Spinal cord (tissue), 10 donors: ENCODE data around the gene MRPL53. TPM values are rescaled to one million over a fixed set of nuclear protein-coding genes. Genes with fewer than 3 reads are reported as not detected.

Source experiments
- DNase-seq, 6 donors: peaks; one replicate each; pipeline versions ENCODE4 v3.0.0 to v3.0.0-alpha.2; 2013 to 2015; ENCODE audit warnings: low spot score in 6 of 6, low read depth in 4 of 6
- H3K27ac ChIP-seq: one replicate; pipeline ENCODE4 v1.5.1; 2013; ENCODE audit warnings: low read depth, low read length, control low read depth
- H3K27me3 ChIP-seq: one replicate; pipeline ENCODE4 v1.6.1; 2013; ENCODE audit warnings: low read length; ENCODE audit not compliant: control insufficient read depth, insufficient read depth
- H3K36me3 ChIP-seq: one replicate; pipeline ENCODE4 v1.6.1; 2013; ENCODE audit warnings: low read length; ENCODE audit not compliant: control insufficient read depth, insufficient read depth
- H3K4me1 ChIP-seq: one replicate; pipeline ENCODE4 v1.6.1; 2013; ENCODE audit warnings: low read length; ENCODE audit not compliant: control insufficient read depth, insufficient read depth
- H3K4me3 ChIP-seq: one replicate; pipeline ENCODE4 v1.5.1; 2013; ENCODE audit warnings: low read depth, low read length, control low read depth
- H3K9me3 ChIP-seq: one replicate; pipeline ENCODE4 v1.6.1; 2013; ENCODE audit warnings: low read length; ENCODE audit not compliant: control insufficient read depth, insufficient read depth
- WGBS: methylation state at CpG from one replicate; pipeline ENCODE4 v1.1.5; 2013; ENCODE audit warnings: missing lambda C conversion rate; ENCODE audit not compliant: insufficient coverage; 5-methylcytosine and 5-hydroxymethylcytosine counted together
- polyA plus RNA-seq, 2 donors: library from polyadenylated mRNA; unstranded; fragments of 120-200 nt; gene quantifications; one replicate each; pipeline ENCODE4 v1.2.1, GENCODE V29; 2013; ENCODE audit not compliant: insufficient read length in 2 of 2
- total RNA-seq, 2 donors: library from RNA; depleted of rRNA in 1 of 2; stranded (reverse); fragments of 120-200 nt in 1 of 2; fragments of >200 nt in 1 of 2; gene quantifications; one replicate each; pipeline versions ENCODE4 v1.2.3 to v1.2.4, GENCODE V29; 2013 to 2014
- donor health status: healthy.

Gene MRPL53
- total and polyA plus RNA-seq, 4 donors: 12.7 to 80.6 (median 54.5) TPM

- 35% methylated on average over 7 of the region's 11 CpGs for WGBS
- Histone ChIP-seq H3K27ac (no peak overlapping the region), H3K36me3 (no peaks in the 10 kb centered on the region), H3K9me3 (no peaks in the 10 kb centered on the region), H3K27me3 (peaks cover 81% of the 10 kb centered on the region), H3K4me1 (peaks cover 42% of the 10 kb centered on the region), H3K4me3 (no peak overlapping the region)
- no peak for DNase-seq
These were observed 38.9 kb upstream of the MRPL53 start for GRCh38 chr2:74511104-74511989.

- H3K36me3 ChIP-seq: peaks cover 9% of the 10 kb centered on the region
- peaks cover 42% of the 10 kb centered on the region for H3K4me1 ChIP-seq
- H3K4me3 ChIP-seq: no peak overlapping the region
- H3K27me3 ChIP-seq: peaks cover 79% of the 10 kb centered on the region
- no peak overlapping the region for H3K27ac ChIP-seq
- 84% methylated on average over 4 of the region's 4 CpGs for WGBS
- no peak for DNase-seq
- H3K9me3 ChIP-seq: no peaks in the 10 kb centered on the region
These were observed 37.8 kb upstream of the MRPL53 start for GRCh38 chr2:74510272-74510671.

GRCh38 chr2:74507926-74508520 lies 35.5 kb upstream of the MRPL53 start:
- H3K9me3 ChIP-seq: no peaks in the 10 kb centered on the region
- peak overlapping the region; percentile 100 for H3K27ac ChIP-seq
- peaks cover 15% of the 10 kb centered on the region for H3K36me3 ChIP-seq
- peaks cover 79% of the 10 kb centered on the region for H3K27me3 ChIP-seq
- peak overlapping the region; percentile 100 for H3K4me3 ChIP-seq
- H3K4me1 ChIP-seq: peaks cover 42% of the 10 kb centered on the region
- DNase-seq: peak in 1 of 6 donors; percentile 69
- WGBS: 1% methylated on average over 29 of the region's 38 CpGs

- peak within 1 kb of the TSS; percentile 100 for H3K4me3 ChIP-seq
- WGBS: under 1% methylated on average over 49 of the region's 56 CpGs
- peaks cover 49% of the 10 kb centered on the region for H3K4me1 ChIP-seq
- peak; percentile 98 to 100 (median 98) for DNase-seq
- H3K36me3 ChIP-seq: peaks cover 15% of the 10 kb centered on the region
- H3K27me3 ChIP-seq: peaks cover 80% of the 10 kb centered on the region
- peak within 1 kb of the TSS; percentile 100 for H3K27ac ChIP-seq
- H3K9me3 ChIP-seq: no peaks in the 10 kb centered on the region
These were observed 34.9 kb upstream of the MRPL53 start, which contains the start of gene PCGF1 for GRCh38 chr2:74507145-74507925. Gene PCGF1 (minus strand): TSS chr2:74507695. CDS start chr2:74507668, 27 bp downstream.

GRCh38 chr2:74505448-74506246 lies 33.2 kb upstream of the MRPL53 start:
- WGBS: no CpG with 5 or more reads among the region's 14 CpGs
- Histone ChIP-seq H3K9me3 (no peaks in the 10 kb centered on the region), H3K27me3 (peaks cover 80% of the 10 kb centered on the region), H3K4me3 (no peak overlapping the region), H3K27ac (no peak overlapping the region), H3K36me3 (peaks cover 15% of the 10 kb centered on the region), H3K4me1 (peaks cover 55% of the 10 kb centered on the region)
- DNase-seq: no peak

GRCh38 chr2:74504591-74504990 lies 32.1 kb upstream of the MRPL53 start:
- no peak overlapping the region for H3K27ac ChIP-seq
- H3K9me3 ChIP-seq: no peaks in the 10 kb centered on the region
- H3K27me3 ChIP-seq: peaks cover 80% of the 10 kb centered on the region
- 83% methylated on average over 1 of the region's 3 CpGs for WGBS
- peaks cover 15% of the 10 kb centered on the region for H3K36me3 ChIP-seq
- H3K4me3 ChIP-seq: no peak overlapping the region
- H3K4me1 ChIP-seq: peaks cover 62% of the 10 kb centered on the region
- DNase-seq: no peak

- no peak for DNase-seq
- Histone ChIP-seq H3K36me3 (peaks cover 15% of the 10 kb centered on the region), H3K9me3 (no peaks in the 10 kb centered on the region), H3K27me3 (peaks cover 83% of the 10 kb centered on the region), H3K4me3 (peak overlapping the region; percentile 45), H3K4me1 (peaks cover 70% of the 10 kb centered on the region), H3K27ac (no peak overlapping the region)
- 21% methylated on average over 44 of the region's 45 CpGs for WGBS
These were observed 31.3 kb upstream of the MRPL53 start for GRCh38 chr2:74503506-74504475.

GRCh38 chr2:74502720-74503505 lies 30.4 kb upstream of the MRPL53 start:
- Histone ChIP-seq H3K27me3 (peaks cover 87% of the 10 kb centered on the region), H3K36me3 (peaks cover 15% of the 10 kb centered on the region), H3K27ac (no peak overlapping the region), H3K4me3 (peak overlapping the region; percentile 45), H3K4me1 (peaks cover 73% of the 10 kb centered on the region), H3K9me3 (no peaks in the 10 kb centered on the region)
- WGBS: 2% methylated on average over 67 of the region's 67 CpGs
- DNase-seq: no peak
